Measurements from ENCODE around the gene CSNK1G1. TPM values are rescaled to one million over a fixed set of nuclear protein-coding genes. Genes with fewer than 3 reads are reported as not detected.

Gene CSNK1G1
- total RNA-seq, 1 experiment from 2014 or later: 19.6 TPM

- intact Hi-C loops (cut with micrococcal nuclease; ENCODE audit: unreplicated experiment): no loop called here
- Histone ChIP-seq H3K79me2 (ENCODE audit: low read depth) (no peaks in the 10 kb centered on the region; the same call in 1 of the 2 replicates), H2AFZ (no peak overlapping the region), H3K9me2 (ENCODE audit: insufficient read depth) (no peaks in the 10 kb centered on the region), H3F3A (ENCODE audit: insufficient read depth, low read depth) (no peaks in the 10 kb centered on the region), H3K4me3 (no peak overlapping the region), H3K4me2 (no peak overlapping the region), H4K20me1 (ENCODE audit: insufficient read depth) (no peaks in the 10 kb centered on the region), H3K36me3 (ENCODE audit: low read depth) (no peaks in the 10 kb centered on the region), H3K9me3 (ENCODE audit: insufficient read depth, low read depth) (no peaks in the 10 kb centered on the region), H3K27me3 (ENCODE audit: insufficient read depth, low read depth) (no peaks in the 10 kb centered on the region), H3K27ac (no peak overlapping the region), H3K4me1 (replicated peaks; ENCODE audit: insufficient read depth) (no peaks in the 10 kb centered on the region)
- BruUV-seq (replicated peaks): no TSS peak
- POLR2A ChIA-PET (ENCODE audit: unreplicated experiment): no interaction called here
- no peak for DNase-seq
- TF ChIP-seq CTCF (conservative IDR thresholded peaks at IDR 0.05) (no peak), EZH2 (IDR thresholded peaks at IDR 0.05; ENCODE audit: low read depth) (no peak)
- CTCF ChIA-PET: no interaction called here
These were observed 44.4 kb downstream of the CSNK1G1 start for GRCh38 chr15:64311566-64311965.

- no peaks in the 10 kb centered on the region for H3K4me1 ChIP-seq (replicated peaks; ENCODE audit: insufficient read depth)
- ChIA-PET POLR2A (ENCODE audit: unreplicated experiment) (no interaction called here), CTCF (no interaction called here)
- H3K27me3 ChIP-seq (ENCODE audit: insufficient read depth, low read depth): no peaks in the 10 kb centered on the region
- no peak overlapping the region for H2AFZ ChIP-seq
- H3K4me3 ChIP-seq: no peak overlapping the region
- no peak overlapping the region for H3K27ac ChIP-seq
- no peaks in the 10 kb centered on the region for H3K9me3 ChIP-seq (ENCODE audit: insufficient read depth, low read depth)
- no peak overlapping the region for H3K4me2 ChIP-seq
- H4K20me1 ChIP-seq (ENCODE audit: insufficient read depth): no peaks in the 10 kb centered on the region; the same call in 1 of the 2 replicates
- TF ChIP-seq EZH2 (IDR thresholded peaks at IDR 0.05; ENCODE audit: low read depth): no peak
- TF ChIP-seq CTCF (conservative IDR thresholded peaks at IDR 0.05): no peak
- intact Hi-C loops (cut with micrococcal nuclease; ENCODE audit: unreplicated experiment): no loop called here
- no peak for DNase-seq
- no peaks in the 10 kb centered on the region for H3F3A ChIP-seq (ENCODE audit: insufficient read depth, low read depth)
- no peaks in the 10 kb centered on the region for H3K9me2 ChIP-seq (ENCODE audit: insufficient read depth)
- no peaks in the 10 kb centered on the region for H3K36me3 ChIP-seq (ENCODE audit: low read depth)
- H3K79me2 ChIP-seq (ENCODE audit: low read depth): no peaks in the 10 kb centered on the region; the same call in 1 of the 2 replicates
- no TSS peak for BruUV-seq (replicated peaks)
These were observed 45.9 kb downstream of the CSNK1G1 start for GRCh38 chr15:64310036-64310435.

GRCh38 chr15:64305261-64305660, 50.7 kb downstream of the CSNK1G1 start:
- Histone ChIP-seq H3K9me2 (ENCODE audit: insufficient read depth) (no peaks in the 10 kb centered on the region), H3K27ac (no peak overlapping the region), H3K4me2 (no peak overlapping the region), H3K9me3 (ENCODE audit: insufficient read depth, low read depth) (no peaks in the 10 kb centered on the region), H3K27me3 (ENCODE audit: insufficient read depth, low read depth) (no peaks in the 10 kb centered on the region), H4K20me1 (ENCODE audit: insufficient read depth) (no peaks in the 10 kb centered on the region; the same call in 1 of the 2 replicates), H3K79me2 (ENCODE audit: low read depth) (no peaks in the 10 kb centered on the region), H2AFZ (no peak overlapping the region), H3F3A (ENCODE audit: insufficient read depth, low read depth) (no peaks in the 10 kb centered on the region), H3K4me1 (replicated peaks; ENCODE audit: insufficient read depth) (no peaks in the 10 kb centered on the region), H3K36me3 (ENCODE audit: low read depth) (no peaks in the 10 kb centered on the region), H3K4me3 (no peak overlapping the region)
- no peak for DNase-seq
- ChIA-PET POLR2A (ENCODE audit: unreplicated experiment) (no interaction called here), CTCF (interaction anchor here (0.6 kb wide), 1 partner anchor 63 kb away, joined by 5 read pairs; no protein-coding TSS in a partner anchor)
- no TSS peak for BruUV-seq (replicated peaks)
- TF ChIP-seq CTCF (conservative IDR thresholded peaks at IDR 0.05) (no peak), EZH2 (IDR thresholded peaks at IDR 0.05; ENCODE audit: low read depth) (no peak)
- intact Hi-C loops (cut with micrococcal nuclease; ENCODE audit: unreplicated experiment): no loop called here
